Measurements from ENCODE around the gene PUSL1.

DNA sequence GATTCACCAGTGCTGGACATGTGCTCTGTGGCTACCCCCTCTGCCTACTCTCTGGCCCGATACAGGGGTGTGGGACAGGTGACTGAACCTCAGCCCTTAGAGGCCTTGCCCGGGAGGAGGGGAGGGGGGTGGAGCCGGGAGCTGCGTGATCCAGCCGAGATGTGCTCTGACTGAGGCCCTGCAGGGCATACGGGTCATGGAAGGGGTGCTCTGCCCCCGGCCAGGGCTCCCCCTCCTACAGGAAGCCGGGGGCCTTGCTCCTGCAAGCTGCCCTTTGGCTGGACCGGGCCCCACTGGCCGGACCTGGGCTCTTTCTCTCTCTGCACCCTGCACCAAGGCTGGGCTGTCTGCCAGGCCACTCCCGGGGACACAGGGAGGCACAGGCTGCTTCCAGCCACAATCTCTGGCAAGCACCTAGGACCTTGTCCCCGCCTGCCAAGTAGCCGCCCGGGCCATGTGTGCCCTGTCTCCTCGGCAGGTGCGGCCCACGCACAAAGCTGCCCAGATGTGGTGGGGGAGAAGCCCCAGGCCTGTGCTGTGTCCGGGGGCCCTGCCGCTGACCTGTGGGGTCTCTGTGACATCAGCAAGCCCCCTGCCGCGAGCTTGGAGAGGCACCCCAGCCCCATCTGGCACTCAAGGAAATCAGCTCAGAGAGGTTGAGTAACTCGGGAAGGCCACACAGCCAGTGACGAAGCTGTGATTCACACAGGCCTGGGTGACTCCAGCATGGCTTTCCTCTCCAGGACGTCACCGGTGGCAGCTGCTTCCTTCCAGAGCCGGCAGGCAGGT lies 26.7 kb upstream of the PUSL1 start:
- TF ChIP-seq, protein P1, sequence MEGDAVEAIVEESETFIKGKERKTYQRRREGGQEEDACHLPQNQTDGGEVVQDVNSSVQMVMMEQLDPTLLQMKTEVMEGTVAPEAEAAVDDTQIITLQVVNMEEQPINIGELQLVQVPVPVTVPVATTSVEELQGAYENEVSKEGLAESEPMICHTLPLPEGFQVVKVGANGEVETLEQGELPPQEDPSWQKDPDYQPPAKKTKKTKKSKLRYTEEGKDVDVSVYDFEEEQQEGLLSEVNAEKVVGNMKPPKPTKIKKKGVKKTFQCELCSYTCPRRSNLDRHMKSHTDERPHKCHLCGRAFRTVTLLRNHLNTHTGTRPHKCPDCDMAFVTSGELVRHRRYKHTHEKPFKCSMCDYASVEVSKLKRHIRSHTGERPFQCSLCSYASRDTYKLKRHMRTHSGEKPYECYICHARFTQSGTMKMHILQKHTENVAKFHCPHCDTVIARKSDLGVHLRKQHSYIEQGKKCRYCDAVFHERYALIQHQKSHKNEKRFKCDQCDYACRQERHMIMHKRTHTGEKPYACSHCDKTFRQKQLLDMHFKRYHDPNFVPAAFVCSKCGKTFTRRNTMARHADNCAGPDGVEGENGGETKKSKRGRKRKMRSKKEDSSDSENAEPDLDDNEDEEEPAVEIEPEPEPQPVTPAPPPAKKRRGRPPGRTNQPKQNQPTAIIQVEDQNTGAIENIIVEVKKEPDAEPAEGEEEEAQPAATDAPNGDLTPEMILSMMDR (IDR thresholded peaks at IDR 0.05), result no peak
- TF ChIP-seq POLR2A (IDR thresholded peaks at IDR 0.05), result no peak
